ENCODE measurements around the gene MYRIP. TPM values are rescaled to one million over a fixed set of nuclear protein-coding genes. Genes with fewer than 3 reads are reported as not detected.

MYRIP gene
- total RNA-seq, 1 donor from 2014 or later: 0.27 TPM

DNA sequence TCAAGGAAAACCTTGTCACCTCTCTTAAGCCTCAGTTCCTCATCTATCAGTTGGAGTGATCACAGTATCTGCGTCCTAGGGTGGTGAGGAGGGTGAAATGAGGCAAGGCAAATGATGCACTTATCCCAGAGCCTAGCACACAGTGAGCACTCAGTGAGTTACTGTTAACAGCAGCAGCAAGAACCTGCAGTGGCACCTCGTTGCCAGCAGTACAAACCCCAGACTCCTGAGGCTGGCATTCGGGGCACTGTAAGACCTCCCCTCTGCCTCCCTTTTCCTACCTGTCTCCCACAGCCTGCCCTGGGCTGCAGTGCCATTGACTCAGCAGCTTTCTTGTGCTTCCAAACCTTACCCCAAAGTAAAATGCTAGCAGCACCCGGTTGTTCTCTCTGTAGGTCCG, 417.2 kb downstream of the MYRIP start:
- DNase-seq (ENCODE audit: low read depth): no peak

DNA sequence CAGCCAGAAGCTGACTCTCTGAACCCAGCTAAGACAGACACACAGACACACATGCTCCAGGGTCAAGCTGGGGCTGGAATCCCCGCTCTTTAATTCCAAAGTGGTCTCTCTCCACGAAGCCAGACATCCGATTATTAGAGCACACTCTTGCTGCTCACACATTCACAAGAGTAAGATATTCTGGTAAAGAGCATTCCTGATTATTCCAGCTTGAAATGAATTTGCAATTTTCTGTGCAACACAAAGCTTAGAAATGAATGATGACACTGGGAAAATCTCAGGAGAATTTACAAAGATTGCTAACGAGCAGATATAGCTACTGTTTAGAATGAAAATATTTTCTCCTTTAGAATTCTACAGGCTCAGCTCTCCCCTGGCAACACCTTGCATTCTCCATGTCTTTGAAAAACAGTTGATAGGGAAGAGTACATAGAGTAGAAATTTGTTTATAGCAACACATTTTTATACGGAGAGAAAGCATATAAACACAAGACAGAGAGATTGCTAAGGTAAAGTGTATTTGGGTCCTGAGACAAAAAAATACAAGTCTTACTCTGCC, 419.5 kb downstream of the MYRIP start:
- no peak for DNase-seq (ENCODE audit: low read depth)

DNA sequence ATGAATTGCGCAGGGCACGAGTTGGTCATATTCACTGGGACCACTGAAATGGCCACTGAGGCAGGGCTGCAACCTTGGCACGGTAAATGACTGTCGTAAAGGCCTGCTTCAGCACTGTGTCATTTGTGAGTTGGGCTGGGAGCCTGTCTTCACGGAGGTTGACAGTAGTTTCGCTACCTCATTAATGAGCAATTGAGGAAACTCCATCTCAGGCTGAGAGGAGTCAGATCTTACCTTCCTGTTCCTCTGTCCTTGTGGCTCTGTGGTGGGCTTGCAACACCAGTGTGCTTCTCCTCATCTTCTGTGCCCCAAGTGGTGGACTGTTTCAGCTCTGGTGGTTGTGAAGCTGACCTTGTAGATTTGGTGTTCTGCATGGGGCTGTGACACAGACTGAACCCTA, 420.0 kb downstream of the MYRIP start:
- no peak for DNase-seq (ENCODE audit: low read depth)

DNA sequence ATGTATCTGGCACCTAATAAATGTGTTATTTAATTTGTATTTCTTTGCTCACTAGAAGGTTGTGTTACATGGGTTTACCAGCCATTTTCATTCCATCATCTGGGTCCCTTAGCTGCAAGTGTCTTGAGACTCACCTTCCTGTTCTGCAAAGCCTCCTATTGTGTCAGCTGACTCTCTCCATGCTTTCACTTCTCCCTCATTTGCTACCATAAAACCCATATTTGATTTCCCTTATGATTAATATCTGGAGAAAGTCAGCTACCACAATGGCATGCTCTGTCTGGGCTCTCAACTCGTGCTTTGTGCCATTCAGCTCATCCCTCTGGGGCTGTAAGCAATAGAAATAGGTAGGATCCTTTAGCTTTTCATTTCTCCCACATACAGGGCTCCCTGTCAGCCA, 420.6 kb downstream of the MYRIP start:
- no peak for DNase-seq (ENCODE audit: low read depth)

DNA sequence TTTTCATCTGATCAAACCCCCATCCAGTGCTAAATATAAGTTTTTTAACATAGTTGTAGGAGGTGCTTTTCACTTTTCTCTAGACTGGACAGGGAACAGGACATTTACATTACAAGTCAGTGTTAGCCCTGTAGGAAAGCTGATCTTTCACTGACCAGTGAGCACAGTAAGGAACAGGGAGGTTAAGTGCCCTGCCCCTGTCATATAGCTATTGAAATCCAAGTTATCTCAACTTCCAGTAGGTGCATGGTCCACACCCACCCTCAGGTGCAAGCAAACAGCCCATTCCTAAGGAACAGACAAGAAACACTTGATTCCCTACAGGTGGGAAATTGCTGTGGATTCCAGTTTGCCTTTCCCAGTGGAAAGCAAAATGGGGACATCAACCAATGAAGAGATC, 421.0 kb downstream of the MYRIP start:
- DNase-seq (ENCODE audit: low read depth): no peak

DNA sequence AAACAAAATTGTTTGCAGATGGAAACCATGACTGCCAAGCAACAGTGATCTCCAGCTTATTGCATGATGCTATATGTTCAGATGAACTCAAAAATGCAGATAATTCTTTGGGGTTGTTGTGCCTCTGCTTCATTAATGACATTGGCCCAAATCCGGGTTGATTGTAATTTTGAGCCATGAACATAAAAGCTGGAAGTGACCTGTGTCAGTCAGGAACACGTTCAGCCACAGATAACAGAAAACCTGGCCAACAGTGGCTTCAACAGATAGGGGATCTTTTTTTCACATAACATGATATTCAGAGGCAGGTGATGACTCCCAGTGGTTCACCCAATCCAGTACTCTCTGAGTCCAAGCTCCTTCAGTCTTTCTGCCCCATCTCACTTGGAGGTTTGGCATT, 423.2 kb downstream of the MYRIP start:
- DNase-seq (ENCODE audit: low read depth): no peak

DNA sequence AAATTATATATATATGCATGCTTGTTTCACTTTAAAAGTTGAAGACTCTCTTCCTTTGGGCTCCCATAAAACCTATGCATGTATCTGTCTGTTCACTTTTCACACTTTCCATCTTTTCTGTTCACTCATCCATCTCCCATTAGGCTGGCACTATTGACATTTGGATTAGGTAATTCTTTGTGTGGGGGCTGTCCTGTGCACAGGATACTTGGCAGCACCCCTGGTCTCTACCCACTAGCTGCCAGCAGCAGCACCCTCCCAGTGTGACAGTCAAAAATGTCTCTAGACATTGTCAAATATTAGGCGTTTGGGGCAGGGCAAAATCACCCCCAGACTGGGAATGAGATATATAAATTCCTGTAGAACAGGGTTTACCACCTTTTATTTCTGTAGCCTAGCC, 427.8 kb downstream of the MYRIP start:
- DNase-seq (ENCODE audit: low read depth): no peak

DNA sequence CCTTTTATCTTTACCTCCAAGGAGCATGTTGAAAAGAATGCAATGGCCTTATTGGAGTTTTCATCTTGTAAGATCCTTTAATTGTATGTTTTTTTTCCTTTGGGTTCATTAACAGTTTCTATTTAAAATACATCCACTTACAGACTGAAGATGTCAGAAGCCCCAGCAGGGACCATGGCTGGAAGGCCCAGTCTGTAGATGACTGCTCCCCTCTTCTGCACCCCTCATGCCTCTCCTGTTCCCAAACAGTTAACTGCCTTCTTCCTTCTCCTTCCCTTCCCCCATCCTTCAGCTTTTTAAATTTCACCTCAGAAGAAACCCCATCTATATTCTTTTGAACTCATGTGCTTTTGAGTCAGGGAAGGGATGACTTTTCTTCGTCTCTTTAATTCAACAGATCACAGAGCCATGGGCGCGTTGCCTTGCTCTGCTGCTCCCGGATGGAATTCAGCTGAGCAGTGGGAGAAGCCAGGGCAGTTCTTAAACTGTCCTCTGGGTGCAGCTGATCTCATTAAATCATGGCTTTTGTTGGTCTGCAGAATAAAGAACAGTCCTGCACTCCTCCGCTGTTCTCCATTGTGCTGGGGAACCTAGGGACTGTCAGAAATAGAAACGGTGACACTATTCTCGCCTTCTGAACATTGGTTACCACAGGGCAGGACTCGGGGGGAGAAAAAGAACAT, 428.6 kb downstream of the MYRIP start:
- peak; percentile 34 for DNase-seq (ENCODE audit: low read depth)

DNA sequence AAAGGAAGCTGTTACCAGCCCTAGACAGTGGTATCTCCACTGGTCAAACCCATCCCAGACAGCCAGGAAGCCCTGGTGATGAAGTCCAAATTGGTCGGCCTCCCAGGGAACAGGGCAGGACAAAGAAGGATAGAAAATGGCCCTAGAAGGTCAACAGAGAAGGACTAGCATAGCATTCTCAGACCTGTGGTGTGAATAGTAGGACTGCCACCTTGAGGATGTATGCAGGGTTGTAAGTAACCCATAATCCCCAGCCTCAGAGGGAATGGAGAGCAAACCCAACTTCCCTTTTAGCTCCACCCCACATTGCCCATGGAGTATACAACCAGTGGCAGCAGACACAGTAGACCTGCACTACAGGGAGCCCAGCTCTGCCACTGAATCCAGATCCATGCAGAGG, 431.5 kb downstream of the MYRIP start:
- no peak for DNase-seq (ENCODE audit: low read depth)

DNA sequence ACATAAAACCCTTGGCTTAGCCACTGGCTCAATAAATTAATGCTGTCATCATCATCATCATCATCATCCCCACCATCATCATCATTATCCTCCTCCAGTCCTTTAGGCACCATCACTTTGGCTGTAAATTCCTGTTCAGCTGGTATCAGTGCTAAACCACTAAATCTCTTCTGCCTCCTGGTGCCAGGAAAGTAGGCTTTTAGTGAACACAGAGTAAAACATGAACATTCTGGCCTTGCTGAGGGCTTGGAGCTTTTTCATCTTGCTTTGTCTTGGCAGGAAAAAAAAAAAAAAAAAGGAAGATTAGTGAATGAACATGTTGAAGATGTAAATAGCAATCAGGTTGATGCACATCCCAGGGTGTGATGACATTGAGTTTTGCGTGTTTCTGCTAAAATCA, 432.8 kb downstream of the MYRIP start:
- DNase-seq (ENCODE audit: low read depth): no peak

DNA sequence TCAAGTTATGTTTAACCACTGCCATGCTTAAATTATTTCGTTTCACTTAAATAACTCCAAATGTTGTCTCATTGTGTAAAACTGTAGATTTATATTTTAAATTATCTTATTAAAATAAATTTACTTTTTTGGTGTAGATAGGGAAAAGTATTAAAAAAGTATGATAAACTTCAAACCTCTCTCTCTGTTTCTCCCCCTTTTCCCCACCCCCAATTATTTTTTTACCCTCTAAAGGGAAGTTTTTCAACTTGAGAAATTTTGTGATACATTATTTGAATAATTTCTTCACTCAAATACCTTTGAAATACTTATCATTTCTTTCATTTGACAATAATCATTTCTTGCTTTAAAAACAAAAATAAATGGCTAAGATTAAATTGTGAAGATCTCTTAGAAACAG, 433.2 kb downstream of the MYRIP start:
- DNase-seq (ENCODE audit: low read depth): no peak

DNA sequence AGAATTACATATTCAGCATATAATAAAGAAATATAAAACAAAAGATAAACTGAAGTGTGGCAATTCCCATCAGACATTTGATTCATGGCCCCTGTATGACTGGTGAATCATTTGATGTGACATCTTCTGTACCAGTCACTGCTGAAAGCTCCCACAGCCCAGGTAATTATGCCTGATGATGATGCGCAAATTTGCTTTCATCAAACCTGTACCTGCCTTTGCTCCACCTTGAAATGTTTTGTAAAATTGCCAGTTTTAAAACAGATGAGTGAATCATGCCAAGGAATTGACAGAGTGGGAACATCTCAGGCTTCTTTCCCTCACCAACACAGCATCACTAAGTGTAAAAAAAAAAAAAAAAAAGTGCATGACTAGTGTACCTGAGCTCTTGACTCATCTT, 433.6 kb downstream of the MYRIP start:
- no peak for DNase-seq (ENCODE audit: low read depth)

DNA sequence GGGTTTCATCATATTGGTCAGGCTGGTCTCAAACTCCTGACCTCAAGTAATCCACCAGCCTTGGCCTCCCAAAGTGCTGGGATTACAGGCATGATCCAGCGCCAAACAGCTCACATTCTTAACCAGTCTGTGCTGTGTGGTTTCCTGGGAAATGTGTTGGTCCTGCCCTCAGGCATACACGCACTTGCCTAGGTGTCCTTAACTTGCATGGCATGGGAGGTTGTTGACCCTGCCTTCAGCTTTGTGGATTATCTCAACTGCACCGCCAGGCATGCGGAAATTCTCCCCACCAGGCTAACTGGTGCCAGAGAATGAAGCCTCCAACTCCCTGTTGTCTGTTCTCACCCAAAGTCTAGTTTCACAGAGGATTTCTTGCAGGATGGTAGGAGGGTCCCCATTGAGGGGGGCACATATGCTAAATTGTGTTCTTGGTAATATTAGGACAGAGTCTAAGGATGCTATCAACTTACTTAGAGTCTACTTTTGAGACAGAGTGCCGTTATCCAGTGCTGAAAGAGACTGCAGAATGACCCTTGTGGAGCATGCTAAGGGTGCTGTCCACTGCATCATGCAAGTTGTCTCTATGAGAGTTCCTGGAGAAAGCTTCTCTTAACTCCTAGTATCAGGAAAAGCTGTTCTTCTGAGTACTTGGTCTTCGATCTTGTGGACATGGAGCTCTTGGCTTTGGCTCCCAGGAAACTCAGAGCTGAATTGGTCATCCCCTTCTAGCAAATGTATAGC, 438.5 kb downstream of the MYRIP start:
- DNase-seq (ENCODE audit: low read depth): peak; percentile 3

DNA sequence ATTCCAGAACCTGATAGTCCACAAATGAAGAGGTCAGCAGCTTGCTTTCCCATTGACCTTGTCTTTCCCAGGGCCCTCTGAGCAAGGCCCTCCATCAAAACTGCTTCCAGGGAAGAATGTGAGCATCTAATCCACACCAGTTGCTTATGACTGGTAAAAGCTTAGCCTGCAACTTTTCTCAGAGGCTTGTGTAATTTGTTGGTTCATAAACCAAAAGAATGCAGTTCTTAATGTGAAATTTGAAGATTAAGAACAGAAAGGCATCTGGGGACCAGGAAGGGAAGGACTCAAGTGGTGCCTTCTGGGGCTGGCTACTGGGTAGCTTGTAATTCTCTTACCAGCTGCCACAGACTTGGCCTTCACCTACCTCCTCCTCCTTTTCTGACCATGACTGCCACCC, 439.2 kb downstream of the MYRIP start:
- DNase-seq (ENCODE audit: low read depth): no peak

DNA sequence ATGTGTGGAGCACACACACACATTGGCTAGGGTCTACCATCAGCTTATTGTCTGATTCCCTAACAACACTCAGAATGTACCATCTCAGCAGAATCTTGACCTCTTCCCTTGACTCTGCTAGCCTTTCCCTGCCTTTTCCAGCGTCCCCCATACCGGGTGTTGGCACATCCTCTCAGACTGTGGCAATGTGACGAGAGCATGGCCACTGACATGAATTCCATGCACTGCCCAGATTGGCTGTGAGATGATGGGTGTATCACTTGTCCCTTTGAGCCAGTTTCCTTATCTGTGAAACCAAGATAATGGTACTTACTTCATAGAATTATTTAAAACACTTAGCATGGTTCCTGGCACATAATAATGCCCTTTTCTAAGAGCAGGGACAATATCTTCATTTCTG, 439.8 kb downstream of the MYRIP start:
- DNase-seq (ENCODE audit: low read depth): no peak

DNA sequence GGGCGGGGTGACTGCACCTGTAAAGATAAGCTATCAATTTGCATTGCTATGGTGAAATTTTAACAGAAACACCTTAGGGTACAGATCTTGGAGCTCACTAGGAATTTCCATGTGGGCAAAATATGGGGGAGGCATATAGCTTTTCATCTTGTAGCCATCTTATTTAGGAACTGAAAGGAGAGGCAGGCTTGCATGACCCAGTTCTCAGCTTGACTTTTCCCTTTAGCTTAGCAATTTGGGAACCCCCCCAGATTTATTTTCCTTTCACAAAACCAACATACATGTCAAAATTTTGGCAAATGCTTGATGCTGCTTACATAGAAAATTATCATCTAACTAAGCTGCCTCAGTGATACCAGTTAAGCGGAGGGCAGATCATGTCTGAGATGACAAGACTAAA, 445.1 kb downstream of the MYRIP start:
- DNase-seq (ENCODE audit: low read depth): no peak

DNA sequence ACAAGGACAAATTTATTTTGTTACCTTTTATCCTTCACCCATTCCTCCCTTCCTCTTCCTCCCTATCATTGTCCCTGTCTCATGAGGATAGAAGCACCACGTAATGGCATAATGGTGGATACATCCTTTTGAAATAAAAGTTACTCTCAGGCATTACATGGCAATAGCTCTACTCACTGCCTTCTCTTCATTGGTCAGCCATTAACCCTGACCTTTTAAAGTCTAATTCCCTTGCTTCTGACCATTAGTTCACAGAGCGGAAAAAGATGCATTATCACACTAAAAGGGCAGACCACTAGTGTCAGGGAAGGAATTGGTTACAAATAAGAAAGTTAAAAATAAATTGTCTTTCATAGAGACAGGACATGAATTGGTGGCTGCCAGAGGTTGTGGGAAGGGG, 445.5 kb downstream of the MYRIP start:
- no peak for DNase-seq (ENCODE audit: low read depth)

DNA sequence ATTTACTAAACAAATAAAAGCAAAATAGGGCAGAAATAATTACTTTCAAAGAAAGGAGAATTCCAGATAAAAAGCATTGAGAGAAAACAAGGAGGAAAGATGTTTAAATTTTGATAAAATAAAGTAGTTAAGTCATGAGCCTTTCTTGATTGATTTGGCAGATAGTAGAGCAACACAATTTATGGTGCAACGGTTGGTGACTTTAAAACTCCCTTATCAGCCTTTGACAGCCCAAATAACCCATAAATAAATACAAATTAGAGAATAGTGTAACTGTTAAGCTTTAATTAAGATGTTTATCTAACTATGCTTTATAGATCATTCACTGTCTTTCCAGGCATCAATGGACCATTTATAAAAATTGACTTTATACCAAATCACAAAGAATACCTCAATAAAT, 446.1 kb downstream of the MYRIP start:
- DNase-seq (ENCODE audit: low read depth): no peak

DNA sequence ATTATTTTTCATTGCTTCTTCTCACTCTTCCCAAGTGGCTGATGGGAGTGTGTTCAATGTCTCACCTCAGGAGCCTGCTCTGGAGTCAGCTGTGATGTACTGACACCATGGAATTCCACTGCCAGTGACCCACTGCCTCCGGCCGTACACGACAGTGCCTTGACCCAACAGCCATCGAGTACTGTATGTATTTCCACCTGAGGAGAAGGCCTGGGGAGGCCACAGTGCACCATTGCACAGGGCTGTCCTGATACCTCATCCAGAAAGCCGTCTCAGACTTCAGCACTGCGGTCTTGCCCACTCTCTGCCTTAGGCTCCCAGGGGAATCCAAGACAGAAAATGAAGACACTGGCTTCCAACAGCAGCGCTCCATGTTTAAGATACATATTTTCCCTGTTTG, 448.7 kb downstream of the MYRIP start:
- no peak for DNase-seq (ENCODE audit: low read depth)

DNA sequence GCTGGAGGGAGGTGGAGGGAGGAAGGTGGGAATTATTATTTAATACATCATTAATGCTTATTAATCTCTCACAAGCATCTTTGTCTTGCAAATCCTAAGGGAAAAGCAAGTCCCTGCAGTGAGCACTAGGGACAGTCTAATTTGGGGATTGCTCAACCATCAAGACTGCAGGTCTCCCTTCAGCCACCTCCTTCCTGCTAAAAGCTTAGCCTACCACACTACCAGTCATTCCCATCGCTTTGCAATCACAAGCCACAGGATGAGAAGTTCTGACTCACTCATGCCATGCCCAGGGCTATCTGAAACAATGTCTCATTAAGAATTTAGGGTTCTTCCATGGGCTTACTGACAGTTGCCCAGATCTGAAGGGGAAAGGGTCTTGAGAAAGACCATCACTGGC, 449.1 kb downstream of the MYRIP start:
- peak; percentile 32 for DNase-seq (ENCODE audit: low read depth)

DNA sequence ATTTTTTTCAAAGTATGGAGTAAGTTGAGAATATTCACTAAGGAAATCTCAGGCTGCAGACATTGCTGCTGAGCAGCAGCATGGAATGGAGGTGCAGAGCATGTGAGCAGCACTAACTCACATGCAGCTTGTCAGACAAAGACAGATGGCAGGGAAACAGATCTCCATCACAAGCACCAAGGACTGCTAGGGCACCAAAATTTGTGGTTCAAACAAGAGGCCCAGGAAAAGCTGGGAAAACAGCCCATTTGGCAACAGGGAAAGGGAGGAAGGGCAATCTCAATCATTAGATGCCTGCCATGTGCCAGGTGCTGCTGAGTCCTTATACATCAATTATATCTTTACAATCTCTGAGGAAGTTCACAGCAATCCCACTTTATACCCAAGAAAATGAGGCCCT, 452.9 kb downstream of the MYRIP start:
- DNase-seq (ENCODE audit: low read depth): no peak

DNA sequence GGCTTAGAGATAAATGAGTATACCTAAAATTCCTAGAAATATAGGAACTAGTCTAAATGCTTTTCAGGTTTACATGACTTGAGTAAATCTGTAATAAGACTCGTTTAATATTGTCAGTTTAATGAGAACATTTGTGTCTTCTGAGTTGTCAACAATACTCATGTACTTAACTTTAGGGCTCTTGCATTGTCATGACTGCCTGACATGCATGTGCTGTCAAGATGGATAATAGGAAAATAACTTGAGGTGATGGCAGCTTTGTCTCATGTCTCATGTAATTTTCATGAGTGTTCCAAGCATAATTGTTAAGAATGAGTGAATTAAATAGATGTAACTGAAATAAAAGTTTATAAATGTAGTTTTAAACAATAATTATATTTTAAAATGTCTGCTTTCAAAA, 455.0 kb downstream of the MYRIP start:
- DNase-seq (ENCODE audit: low read depth): no peak

DNA sequence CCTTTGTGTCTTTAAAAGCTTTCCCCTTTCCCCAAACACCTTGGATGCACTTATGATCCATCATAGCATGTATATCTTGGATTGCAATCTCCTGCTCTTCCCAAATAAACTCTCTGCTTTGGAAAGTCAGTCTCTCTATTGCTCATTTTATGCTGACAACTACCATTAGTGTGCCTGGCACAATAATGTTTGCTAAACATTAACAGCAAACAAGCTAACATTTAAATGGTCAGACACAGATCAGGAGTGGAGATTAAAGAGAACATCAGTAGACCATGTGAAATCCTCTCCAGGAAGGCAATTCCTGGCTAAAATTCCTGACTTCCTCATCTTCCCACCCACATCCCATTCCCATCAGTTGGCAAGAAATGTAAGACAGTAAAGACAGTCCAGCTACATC, 455.8 kb downstream of the MYRIP start:
- no peak for DNase-seq (ENCODE audit: low read depth)

Data from myocyte (in vitro differentiated cells).